ENCODE results near the gene ADRB2.
"Not testable (repeated sequence)": the region's sequence is repeated elsewhere in the genome, so short reads cannot be mapped to it uniquely, and the experiment has no call there.

The ADRB2 gene

GRCh38 chr5:148826053-148826738 is at the start of gene ADRB2:
Gene ADRB2, plus strand, starts transcription at chr5:148826611. Its CDS starts 221 bp downstream, at chr5:148826832.
- in situ Hi-C loops (cut with HindIII; ENCODE audit: low sequenced_read_pairs), result no loop called here

- in situ Hi-C loops (cut with HindIII; ENCODE audit: low sequenced_read_pairs), result no loop called here
Measured at GRCh38 chr5:148776780-148777179, 49.6 kb upstream of the ADRB2 start.

GRCh38 chr5:148778882-148779281 is 47.5 kb upstream of the ADRB2 start:
- in situ Hi-C loops (cut with HindIII; ENCODE audit: low sequenced_read_pairs), result no loop called here

GRCh38 chr5:148780711-148781110 is 45.7 kb upstream of the ADRB2 start:
- in situ Hi-C loops (cut with HindIII; ENCODE audit: low sequenced_read_pairs), result no loop called here

GRCh38 chr5:148781766-148782165 is 44.6 kb upstream of the ADRB2 start:
- in situ Hi-C loops (cut with HindIII; ENCODE audit: low sequenced_read_pairs), result no loop called here

GRCh38 chr5:148785223-148785622 is 41.2 kb upstream of the ADRB2 start:
- in situ Hi-C loops (cut with HindIII; ENCODE audit: low sequenced_read_pairs), result no loop called here

- in situ Hi-C loops (cut with HindIII; ENCODE audit: low sequenced_read_pairs), result no loop called here
Measured at GRCh38 chr5:148786456-148786855, 40.0 kb upstream of the ADRB2 start.

GRCh38 chr5:148788636-148789035 is 37.8 kb upstream of the ADRB2 start:
- in situ Hi-C loops (cut with HindIII; ENCODE audit: low sequenced_read_pairs), result no loop called here

GRCh38 chr5:148790545-148791333 is 35.7 kb upstream of the ADRB2 start:
- in situ Hi-C loops (cut with HindIII; ENCODE audit: low sequenced_read_pairs), result no loop called here

- in situ Hi-C loops (cut with HindIII; ENCODE audit: low sequenced_read_pairs), result no loop called here
Measured at GRCh38 chr5:148791334-148791667, 35.1 kb upstream of the ADRB2 start.

- in situ Hi-C loops (cut with HindIII; ENCODE audit: low sequenced_read_pairs), result no loop called here
Measured at GRCh38 chr5:148791696-148792095, 34.7 kb upstream of the ADRB2 start.

GRCh38 chr5:148792744-148793143 is 33.7 kb upstream of the ADRB2 start:
- in situ Hi-C loops (cut with HindIII; ENCODE audit: low sequenced_read_pairs), result no loop called here

- in situ Hi-C loops (cut with HindIII; ENCODE audit: low sequenced_read_pairs), result no loop called here
Measured at GRCh38 chr5:148793261-148793660, 33.1 kb upstream of the ADRB2 start.

- in situ Hi-C loops (cut with HindIII; ENCODE audit: low sequenced_read_pairs), result no loop called here
Measured at GRCh38 chr5:148794275-148794674, 32.1 kb upstream of the ADRB2 start.

GRCh38 chr5:148794729-148795561 is 31.5 kb upstream of the ADRB2 start:
- in situ Hi-C loops (cut with HindIII; ENCODE audit: low sequenced_read_pairs), result no loop called here

- in situ Hi-C loops (cut with HindIII; ENCODE audit: low sequenced_read_pairs), result no loop called here
Measured at GRCh38 chr5:148796936-148797335, 29.5 kb upstream of the ADRB2 start.

- in situ Hi-C loops (cut with HindIII; ENCODE audit: low sequenced_read_pairs), result no loop called here
Measured at GRCh38 chr5:148798786-148799185, 27.6 kb upstream of the ADRB2 start.

- in situ Hi-C loops (cut with HindIII; ENCODE audit: low sequenced_read_pairs), result no loop called here
Measured at GRCh38 chr5:148799737-148800527, 26.5 kb upstream of the ADRB2 start.

- in situ Hi-C loops (cut with HindIII; ENCODE audit: low sequenced_read_pairs), result no loop called here
Measured at GRCh38 chr5:148801682-148802276, 24.6 kb upstream of the ADRB2 start.

GRCh38 chr5:148803451-148803850 is 23.0 kb upstream of the ADRB2 start:
- in situ Hi-C loops (cut with HindIII; ENCODE audit: low sequenced_read_pairs), result not testable (repeated sequence)

Data from DLD1 (cell line).